GM21825 (cell line): ENCODE data around the gene SGCB.

Source experiments
- ATAC-seq: cut with Tn5 transposase; IDR thresholded peaks from one replicate; pipeline ENCODE4 v1.9.1; 2021; ENCODE audit warnings: mild to moderate bottlenecking, moderate library complexity; ENCODE audit not compliant: unreplicated experiment

The SGCB gene

DNA sequence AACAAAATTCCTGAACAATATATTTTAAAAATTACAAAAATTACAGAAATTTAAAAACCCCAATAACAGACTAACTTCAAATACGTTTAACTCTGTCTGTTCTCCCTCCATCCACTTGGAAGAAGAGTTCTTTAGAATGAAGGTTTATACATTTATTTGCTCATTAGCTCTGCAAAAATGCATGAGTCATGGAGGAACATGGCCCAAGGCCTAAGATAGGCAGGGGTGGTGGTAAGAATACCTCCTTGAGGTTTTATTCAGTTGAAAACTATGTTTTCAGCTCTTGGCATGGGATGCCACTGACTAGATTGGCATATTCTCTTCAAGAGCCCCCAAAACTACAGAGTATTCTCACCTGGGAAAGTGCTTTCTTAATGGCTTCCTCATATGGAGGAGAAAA lies 9.1 kb downstream of the SGCB start:
- no peak for ATAC-seq

DNA sequence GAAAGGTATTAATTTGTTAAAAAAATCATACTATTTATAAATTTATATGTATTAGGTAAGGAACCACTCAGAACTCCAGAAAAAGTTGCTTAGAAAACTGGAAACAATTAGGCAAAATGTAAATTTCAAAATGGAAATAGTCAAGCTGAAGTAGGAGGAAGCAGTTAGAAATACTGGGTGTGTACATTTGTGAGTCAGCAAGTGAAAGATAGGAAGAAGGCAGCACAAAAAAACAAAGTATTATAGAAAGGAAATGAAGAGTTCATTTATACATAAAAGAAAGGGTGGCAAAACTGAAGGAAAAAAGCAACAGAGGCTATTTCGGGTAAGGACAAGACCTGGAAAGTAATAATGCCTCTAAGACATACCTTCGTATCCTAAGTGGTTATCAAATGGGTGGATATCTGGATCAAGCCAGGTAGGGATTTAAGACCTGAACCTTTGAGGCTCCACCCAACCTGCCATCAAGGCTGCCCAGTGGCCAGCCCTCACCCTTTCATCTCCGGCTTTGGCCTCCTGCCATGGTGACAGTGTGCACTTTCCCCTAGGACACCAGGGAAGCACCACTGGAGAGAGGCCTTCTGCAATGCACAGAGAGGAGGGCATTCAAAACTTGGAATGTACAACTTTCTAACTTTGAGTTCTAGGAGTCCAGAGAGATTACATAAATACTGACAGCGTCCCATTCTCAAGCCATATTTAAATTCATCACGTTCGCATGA lies 18.0 kb downstream of the SGCB start, which contains the start of gene LRRC66:
Gene LRRC66 (minus strand): TSS at position 428 of the 722 bp plus-strand sequence. CDS start 2,750 bp downstream, outside the sequence.
- ATAC-seq, result no peak

DNA sequence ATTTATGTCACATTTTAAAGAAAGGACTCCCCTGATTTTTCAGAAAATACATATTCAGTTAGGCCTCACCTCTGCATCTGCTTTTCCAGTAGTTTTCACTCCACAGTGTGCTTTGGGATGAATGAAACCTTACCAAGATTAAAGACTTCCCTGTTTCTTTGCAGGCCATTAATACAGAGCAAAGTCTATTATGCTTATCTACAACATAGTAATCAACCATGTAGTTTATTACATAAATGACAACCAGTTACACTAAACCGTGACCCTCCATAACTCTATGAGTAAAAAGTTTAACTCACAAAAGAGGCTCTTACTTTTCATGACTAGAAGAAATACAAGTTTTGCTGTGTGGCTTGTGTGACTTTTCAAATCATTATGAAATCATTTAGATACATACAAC lies 20.3 kb downstream of the SGCB start:
- ATAC-seq, result no peak

DNA sequence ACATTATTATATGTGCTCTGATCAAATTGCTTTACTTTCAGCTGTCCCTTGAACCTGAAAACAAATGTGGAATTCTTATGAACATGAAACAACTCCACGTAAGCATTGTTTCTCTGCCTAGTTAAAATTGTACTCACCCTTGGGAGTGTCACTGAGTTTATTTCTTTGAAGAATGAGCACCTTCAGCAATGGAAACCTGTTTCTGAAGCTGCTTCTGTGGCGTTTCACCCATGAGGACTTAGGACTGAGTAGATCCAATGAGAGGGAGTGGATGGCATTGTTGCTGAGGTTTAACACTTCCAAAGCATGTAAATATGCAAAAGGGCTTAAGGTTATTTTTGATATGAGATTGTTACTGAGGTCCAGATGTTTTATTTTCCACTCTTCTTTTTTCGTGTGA lies 21.1 kb downstream of the SGCB start:
- ATAC-seq, result no peak

DNA sequence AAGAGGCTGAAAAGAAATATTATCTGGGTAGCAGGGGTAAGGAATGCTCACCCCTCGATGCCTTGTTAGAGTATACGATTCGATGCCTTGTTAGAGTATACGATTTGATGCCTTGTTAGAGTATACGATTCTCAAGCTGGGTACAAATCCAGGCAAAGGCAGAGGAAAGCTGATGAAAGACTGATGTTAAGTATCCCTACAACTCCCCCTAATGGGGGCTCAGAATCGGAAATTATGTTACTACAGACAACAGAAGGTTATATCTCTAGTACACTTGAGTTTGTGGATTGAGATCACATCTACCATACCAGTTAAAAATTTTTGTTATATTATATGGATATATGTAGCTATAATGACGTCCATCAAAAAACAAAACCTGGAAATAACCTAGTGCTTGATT lies 22.7 kb downstream of the SGCB start:
- no peak for ATAC-seq

DNA sequence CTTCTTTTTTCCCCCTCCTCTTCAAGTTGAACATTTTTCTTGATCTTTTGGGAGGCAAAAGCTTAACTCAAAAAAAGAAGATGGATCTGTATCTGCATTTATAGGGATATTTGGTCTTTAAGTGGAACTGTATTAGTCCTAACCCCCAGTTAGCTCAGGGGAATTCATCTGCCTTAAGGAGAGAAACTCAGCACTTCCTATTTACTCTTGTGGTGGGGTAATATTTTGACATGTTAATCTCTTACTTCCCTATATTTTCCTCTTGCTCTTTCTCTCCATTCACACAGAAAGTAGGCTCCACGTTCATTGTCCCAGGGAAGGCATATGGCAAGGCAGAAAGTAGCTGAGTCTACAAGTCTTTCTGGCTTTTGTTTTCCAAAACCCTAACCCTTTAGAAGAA lies 23.2 kb downstream of the SGCB start:
- ATAC-seq, result no peak

DNA sequence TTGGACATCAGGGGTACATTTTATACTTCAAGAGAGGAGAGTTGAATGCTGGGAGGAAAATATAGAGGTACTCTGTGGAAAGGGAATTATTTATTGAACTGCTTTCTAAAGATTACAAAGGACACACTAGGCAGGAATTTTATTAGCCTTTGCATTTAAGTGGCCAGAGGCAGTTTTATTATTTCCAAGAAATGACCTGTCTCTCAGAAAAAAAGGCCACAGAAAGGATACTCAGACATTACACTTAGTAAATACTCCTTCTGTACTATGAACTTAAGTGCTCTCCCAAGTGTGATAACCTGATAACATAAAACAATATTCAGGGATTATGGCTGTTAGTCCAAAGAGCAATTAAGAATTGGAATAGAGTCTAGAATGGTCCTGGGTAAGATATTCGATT lies 25.4 kb downstream of the SGCB start:
- ATAC-seq, result no peak

DNA sequence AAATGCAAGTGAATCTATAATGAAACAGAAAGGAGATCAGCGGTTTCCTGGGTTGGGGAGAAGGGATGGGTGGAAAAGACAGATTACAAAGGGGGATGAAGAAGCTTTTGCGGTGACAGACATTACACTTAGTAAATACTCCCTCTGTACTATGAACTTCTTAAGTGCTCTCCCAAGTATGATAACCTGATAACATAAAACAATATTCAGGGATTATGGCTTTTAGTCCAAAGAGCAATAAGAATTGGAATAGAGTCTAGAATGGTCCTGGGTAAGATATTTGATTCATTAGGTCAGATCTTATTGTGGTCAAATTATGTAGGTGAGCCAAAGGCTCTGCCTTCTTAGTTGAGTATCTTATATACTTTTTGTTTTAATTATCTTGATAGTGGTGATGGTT lies 27.1 kb downstream of the SGCB start:
- no peak for ATAC-seq

DNA sequence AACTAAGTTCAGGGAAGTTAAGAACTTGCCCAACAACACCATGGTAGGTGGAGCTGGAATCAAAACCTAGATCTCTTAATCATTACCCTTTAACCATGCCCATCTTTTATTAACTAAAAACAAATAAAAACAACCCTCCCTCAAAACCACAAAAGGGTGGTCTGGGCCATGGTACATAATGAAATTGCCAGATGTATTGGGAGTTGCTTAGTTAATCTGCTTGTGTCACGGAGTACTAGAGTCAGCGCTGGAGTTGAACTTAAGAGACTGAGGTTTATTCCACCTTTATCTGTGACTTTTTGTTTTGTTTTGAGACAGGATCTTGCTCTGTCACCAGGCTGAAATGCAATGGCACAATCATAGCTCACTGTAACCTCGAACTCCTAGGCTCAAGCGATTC lies 31.2 kb downstream of the SGCB start:
- no peak for ATAC-seq

DNA sequence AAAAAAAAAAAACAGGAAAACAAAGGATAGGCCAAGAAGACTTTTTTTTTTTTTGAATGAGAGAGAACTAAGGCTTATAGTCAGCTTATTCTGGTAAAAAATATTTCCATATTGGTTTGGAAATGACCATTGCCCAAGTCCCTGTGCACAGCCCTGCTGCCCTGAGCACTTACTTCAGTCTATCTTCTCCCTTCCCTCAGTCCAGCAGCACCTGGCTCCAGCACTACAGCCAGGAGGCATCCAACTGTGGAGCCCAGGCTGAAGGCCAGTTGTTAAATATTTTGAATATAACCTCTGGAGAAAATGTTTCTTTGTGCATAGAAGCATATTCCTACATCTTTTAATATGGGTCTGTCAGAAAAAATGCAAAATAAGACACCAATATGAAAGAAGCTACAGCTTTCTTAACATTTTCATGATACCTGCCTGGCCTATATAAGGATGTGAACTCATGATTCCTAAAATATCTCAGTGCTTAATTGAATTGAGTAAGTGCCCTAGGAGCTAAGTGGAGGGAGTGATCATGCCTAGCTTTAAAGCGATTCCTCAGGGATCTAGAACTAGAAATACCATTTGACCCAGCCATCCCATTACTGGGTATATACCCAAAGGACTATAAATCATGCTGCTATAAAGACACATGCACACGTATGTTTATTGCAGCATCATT lies 32.4 kb downstream of the SGCB start:
- no peak for ATAC-seq

DNA sequence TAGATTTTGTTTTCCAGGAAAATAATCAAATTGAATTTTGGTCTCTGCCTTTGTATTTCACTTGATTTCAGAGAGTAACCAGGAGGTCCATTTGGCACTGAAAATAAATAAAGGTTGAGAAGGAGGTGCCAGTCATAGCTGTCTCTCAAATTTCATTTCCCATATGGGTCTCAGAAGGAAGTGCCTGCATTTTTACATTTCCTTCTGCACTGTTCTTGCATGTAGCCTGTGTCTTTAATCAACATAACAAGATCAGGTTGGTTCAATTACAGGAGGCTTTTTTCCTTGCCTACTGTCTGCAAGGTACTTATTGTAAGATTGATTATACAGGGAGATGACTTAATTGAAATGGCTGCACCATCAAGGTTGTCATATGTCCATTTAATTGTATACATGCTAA lies 33.7 kb downstream of the SGCB start:
- ATAC-seq, result no peak

DNA sequence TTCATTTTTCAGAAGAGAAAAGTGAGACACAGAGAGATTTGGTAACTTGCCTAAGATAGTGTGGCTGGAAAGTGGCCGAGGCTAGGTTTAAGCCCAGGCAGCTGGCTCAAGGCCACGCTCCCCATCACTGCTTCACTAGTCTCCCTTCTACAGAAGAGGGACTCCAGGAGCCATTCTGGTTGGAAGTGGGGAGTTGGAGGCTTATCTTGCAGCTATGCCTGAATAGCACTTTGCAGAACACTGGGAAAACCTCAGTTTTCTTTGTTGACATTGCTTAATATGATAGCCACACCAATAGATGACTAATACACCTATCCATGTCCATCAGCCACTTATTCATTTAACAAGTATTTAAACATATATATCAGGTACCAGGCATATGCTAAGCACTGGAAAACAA lies 36.5 kb downstream of the SGCB start:
- ATAC-seq, result no peak

DNA sequence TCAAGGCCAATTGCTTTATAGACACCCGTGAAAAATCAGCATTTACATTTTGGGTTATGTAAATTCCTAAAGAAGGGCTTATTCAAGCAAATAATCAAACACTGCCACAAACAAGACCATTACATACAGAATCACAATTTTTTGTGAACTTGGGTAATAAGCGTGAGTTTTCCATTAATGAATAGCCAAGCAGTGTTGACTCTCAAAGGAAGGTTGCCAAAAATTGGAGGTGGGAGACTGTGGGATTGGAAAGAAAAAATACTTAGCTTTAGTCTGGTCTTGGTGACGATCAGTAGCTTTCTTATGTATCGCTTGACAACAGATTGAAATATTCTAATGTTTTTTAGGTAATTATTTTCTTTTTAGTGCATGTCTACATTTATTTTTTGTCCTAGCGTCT lies 38.8 kb downstream of the SGCB start:
- ATAC-seq, result no peak

DNA sequence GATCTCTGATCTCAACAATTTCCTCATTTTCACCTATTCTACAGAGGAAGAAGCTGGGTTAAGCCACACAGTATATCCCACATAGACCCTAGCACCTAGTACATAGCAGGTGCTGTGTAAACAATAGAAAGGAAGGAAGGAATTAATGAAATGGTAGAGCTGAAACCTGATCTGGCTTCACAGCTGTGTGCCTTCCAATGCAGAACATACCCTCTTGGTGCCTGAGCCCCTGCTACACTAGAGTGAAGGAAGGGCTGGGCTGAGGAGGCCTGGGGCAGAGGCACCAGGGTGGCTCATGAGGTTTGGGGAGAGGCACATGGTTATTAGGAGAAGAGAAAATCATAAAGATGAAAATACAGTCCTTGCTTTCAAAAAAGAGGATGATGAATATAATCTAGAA lies 39.3 kb downstream of the SGCB start:
- no peak for ATAC-seq

DNA sequence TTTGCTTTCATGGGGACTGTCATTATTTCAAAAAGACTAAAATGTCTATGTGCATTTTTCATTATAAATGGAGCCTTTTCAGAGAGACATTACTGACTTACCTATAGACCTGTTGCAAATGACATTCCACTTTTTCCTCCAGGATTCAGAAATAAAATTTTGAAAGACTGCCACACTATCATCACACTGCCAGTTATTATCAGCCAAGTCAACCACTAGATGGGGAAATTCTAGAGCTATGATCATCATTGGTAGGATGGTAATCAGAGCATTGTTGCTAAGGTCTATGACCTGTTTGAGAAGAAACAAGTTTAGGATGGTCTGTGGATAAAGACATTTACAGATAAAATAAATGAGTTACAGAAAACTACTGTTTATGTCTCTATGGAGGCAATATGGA lies 40.5 kb downstream of the SGCB start:
- no peak for ATAC-seq

DNA sequence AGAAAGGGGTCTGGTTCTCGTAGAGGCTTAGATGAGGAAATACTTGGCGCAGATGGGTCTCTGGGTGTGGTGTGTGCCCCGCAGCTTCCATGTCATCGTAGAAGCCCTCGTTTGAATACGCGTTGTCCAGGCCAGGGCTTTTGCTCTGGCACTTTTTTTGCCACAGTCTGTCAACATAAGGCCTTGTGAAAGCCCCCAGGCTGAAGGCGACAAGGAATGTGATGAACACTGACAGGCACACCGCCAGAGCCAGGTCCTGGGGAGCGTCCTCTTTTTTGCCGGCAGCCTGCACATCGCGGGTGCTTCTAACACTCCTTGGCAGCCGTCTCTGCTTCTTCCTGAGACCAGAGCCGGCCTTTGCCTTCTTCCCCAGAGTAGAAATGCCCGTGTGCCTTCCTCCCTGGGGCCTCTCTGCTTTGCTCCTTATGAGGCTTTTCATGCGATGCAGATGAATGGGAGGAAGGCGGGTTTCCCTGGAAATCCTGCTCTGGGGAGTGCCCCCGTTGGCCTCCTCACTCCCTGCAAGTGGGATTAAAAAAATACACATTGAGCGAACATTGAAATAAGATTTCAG lies 42.4 kb downstream of the SGCB start:
- no peak for ATAC-seq
